ENCODE measurements around the gene CNOT10.

Gene CNOT10

GRCh38 chr3:32675650-32676049 lies 9.3 kb upstream of the CNOT10 start:
- H3K4me3 ChIP-seq (replicated peaks in 1 of 2; ENCODE audit: low read depth in 2 of 2, low read length in 2 of 2): no peak overlapping the region
- DNase-seq (ENCODE audit: low read depth in 2 of 2): no peak
- no peak for TF ChIP-seq CTCF (IDR thresholded peaks at IDR 0.05; ENCODE audit: low read depth, low read length)

- DNase-seq (ENCODE audit: low read depth in 2 of 2): no peak
- TF ChIP-seq CTCF (IDR thresholded peaks at IDR 0.05; ENCODE audit: low read depth, low read length): no peak
- no peak overlapping the region for H3K4me3 ChIP-seq (replicated peaks in 1 of 2; ENCODE audit: low read depth in 2 of 2, low read length in 2 of 2)
Observed at GRCh38 chr3:32681811-32682210, 3.2 kb upstream of the CNOT10 start.

GRCh38 chr3:32684029-32684799 lies 774 bp upstream of the CNOT10 start:
- TF ChIP-seq CTCF (IDR thresholded peaks at IDR 0.05; ENCODE audit: low read depth, low read length): no peak
- peak in 1 of 2 donors; percentile 8 for DNase-seq (ENCODE audit: low read depth in 2 of 2)
- peak overlapping the region; percentile 93 to 98 for H3K4me3 ChIP-seq (replicated peaks in 1 of 2; ENCODE audit: low read depth in 2 of 2, low read length in 2 of 2)

- peak overlapping the region; percentile 93 to 98 for H3K4me3 ChIP-seq (replicated peaks in 1 of 2; ENCODE audit: low read depth in 2 of 2, low read length in 2 of 2)
- DNase-seq (ENCODE audit: low read depth in 2 of 2): peak; percentile 25 to 27
- TF ChIP-seq CTCF (IDR thresholded peaks at IDR 0.05; ENCODE audit: low read depth, low read length): no peak
Observed at GRCh38 chr3:32685543-32686185, 676 bp downstream of the CNOT10 start.

- H3K4me3 ChIP-seq (replicated peaks in 1 of 2; ENCODE audit: low read depth in 2 of 2, low read length in 2 of 2): no peak overlapping the region
- DNase-seq (ENCODE audit: low read depth in 2 of 2): no peak
Observed at GRCh38 chr3:32686713-32687112, 1.7 kb downstream of the CNOT10 start.

GRCh38 chr3:32691847-32692246 lies 6.9 kb downstream of the CNOT10 start:
- no peak for DNase-seq (ENCODE audit: low read depth in 2 of 2)
- TF ChIP-seq CTCF (IDR thresholded peaks at IDR 0.05; ENCODE audit: low read depth, low read length): no peak
- H3K4me3 ChIP-seq (replicated peaks in 1 of 2; ENCODE audit: low read depth in 2 of 2, low read length in 2 of 2): no peak overlapping the region

More at GRCh38 chr3:32686713-32687112, 1.7 kb downstream of the CNOT10 start:
- TF ChIP-seq CTCF (IDR thresholded peaks at IDR 0.05; ENCODE audit: low read depth, low read length): no peak
